Measurements from ENCODE around the gene GPD1.

DNA sequence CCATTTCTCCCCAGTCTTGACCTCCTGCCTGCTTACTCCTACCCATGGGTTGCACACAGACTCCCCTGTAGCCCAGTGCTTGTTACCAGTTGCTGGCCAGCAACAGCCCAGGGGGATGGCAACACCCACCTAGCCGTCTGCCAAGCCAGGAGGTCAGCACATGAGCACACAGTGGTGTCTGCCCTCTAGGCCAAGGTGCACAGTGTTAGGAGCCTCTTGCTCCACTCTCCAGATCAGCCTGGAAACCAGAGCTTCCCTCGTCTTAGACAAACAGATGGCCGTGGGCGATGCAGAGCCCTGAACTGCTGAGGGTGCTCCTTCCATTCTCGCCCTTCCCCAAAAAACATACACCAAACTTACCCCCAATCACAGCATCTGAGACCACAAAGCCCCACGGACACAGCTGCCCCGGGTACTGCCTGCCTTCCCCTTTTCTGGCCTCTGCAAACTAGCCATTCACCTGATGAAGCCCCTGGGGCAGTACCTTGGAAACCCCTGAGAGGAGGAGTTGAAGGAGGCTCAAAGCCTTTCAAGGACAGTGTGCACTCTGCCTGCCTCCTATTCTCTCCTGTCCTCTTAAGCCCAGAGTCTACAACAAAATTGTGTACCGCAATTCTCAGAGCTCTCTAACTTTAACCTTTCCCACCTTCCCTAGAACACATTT is 1.0 kb upstream of the GPD1 start:
- TF ChIP-seq FOXM1 (IDR thresholded peaks at IDR 0.05; ENCODE audit: borderline replicate concordance, low read depth) (no peak), ZBTB7A (IDR thresholded peaks at IDR 0.05; ENCODE audit: low read depth) (no peak)
- TF ChIP-seq, protein P1, sequence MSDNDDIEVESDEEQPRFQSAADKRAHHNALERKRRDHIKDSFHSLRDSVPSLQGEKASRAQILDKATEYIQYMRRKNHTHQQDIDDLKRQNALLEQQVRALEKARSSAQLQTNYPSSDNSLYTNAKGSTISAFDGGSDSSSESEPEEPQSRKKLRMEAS (IDR thresholded peaks at IDR 0.05), result no peak
